MV-4-11 (cell line): Measurements from ENCODE around the gene GDA.
"Not testable (repeated sequence)": the region's sequence is repeated elsewhere in the genome, so short reads cannot be mapped to it uniquely, and the experiment has no call there.

Experiments used
- DNase-seq: peaks from one replicate; lab custom pipeline; 2025; lab: John Stamatoyannopoulos, UW

The GDA gene

DNA sequence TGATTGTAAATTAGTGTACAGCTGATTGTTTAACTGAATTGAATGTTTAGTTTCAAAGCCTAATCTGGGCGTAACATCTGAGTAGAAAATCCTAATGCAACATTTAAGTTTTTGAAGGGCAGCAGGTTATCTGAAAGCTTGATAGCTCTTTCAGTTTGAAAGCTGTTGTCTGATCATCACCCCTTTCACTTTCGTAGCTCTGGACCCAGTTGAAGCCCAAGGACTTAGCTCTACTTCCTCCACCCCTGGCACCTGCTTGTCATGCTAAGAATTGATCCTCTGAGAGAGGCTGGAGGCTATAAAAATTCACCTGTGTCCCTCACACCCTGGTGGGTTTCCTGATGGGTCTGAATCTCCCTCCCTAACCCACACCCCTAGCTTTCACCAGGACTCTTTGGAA lies 129.7 kb downstream of the GDA start:
- no peak for DNase-seq

DNA sequence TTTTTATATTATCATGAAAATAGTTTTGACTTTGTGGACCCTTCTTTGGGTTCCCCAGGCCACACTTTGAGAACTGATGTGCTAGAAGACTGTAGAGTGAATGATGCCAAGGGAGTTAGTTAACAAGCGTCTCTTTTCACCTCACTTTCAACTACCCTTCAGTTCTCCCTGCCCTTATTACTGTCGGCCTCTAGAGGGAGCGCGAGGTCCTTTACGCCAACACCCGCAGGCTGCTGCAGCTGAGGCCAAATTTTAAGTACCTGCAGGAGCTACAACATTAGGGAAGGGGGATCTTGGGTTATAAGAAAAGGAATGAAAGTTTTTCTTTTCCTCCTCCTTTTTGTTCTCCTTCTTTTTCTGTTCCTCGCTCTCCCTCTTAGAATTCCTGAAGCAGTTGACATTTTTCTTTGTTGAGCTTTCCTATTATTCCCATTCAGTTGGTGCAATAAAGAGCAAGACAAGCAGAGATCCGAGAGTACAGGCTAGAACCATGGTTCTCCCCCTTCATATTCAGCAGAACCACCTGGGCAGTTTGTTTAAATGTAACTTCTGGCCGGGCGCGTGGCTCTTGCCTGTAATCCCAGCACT lies 131.8 kb downstream of the GDA start:
- DNase-seq = peak; percentile 47

DNA sequence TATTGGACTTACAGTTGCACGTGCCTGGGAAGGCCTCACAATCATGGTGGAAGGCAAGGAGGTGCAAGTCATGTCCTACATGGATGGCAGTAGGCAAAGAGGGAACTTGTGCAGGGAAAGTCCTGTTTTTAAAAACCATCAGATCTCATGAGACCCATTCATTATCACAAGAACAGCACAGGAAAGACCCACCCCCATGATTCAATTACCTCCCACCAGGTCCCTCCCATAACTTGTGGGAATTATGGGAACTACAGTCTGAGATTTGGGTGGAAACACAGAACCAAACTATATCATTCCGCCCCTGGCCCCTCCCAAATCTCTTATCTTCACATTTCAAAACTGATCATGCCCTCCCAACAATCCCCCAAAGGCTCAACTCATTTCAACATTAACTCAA lies 140.2 kb downstream of the GDA start:
- no peak for DNase-seq

GRCh38 chr9:72290311-72290710 lies 141.1 kb downstream of the GDA start:
- no peak for DNase-seq

DNA sequence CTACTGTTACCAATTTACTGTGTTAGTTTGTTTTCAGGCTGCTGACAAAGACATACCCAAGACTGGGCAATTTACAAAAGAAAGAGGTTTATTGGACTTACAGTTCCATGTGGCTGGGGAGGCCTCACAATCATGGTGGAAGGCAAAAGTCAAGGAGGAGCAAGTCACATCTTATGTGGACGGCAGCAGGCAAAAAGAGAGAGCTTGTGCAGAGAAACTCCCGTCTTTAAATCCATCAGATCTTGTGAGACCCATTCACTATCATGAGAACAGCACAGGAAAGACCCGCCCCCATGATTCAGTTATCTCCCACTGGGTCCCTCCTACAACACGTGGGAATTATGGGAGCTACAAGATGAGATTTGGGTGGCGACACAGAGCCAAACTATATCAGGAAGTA lies 142.3 kb downstream of the GDA start:
- not testable (repeated sequence) for DNase-seq

- DNase-seq = peak; percentile 56
Measured at GRCh38 chr9:72292256-72292682, 143.0 kb downstream of the GDA start.

GRCh38 chr9:72292874-72293607 lies 143.8 kb downstream of the GDA start:
- DNase-seq = peak; percentile 94

GRCh38 chr9:72294936-72295335 lies 145.7 kb downstream of the GDA start:
- DNase-seq = no peak

DNA sequence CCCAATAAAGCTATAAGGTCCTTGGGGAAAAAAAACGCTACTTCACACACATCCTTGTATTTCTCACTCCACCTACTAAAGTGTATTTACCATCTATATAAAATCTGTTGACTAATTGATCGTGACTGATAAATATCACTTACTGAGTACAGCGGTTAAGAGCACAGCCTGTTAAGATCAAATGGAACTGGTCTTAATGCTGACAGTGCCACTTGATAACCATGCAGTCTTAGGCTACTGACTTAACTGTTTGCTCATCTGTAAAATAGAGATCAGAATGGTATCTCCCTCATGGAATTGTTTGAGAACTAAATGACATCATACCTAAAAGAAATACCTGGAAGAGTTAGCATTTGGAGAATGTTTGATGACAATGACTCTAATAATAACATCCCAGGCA lies 148.3 kb downstream of the GDA start:
- no peak for DNase-seq

DNA sequence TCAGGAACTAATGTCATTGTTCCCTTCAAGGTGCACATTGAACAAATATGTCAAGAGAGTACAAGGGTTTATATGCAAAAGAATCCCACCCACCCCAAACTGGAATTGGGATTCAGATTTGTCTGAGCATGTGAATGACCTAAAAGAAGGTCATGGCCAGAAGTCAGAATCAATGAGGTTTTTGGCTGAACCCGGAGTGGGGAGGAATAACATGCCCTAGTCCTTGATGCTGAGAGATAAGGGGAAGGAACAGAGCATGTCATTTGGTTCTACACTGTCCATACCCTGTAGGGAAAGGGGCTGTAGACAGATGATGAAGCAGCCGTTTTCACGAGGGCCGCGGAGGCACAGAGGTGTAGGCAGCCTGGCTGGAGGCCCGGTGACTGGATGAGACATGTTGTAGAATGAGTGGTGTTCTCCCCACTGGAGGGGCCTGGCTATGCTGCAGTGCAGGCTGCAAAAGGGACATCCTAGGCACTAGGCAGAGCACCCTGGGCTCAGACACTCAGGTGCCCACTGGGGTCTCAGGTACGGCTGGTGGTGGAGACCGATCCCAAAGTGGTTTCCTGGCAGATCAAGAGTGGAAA lies 149.9 kb downstream of the GDA start:
- DNase-seq = no peak

DNA sequence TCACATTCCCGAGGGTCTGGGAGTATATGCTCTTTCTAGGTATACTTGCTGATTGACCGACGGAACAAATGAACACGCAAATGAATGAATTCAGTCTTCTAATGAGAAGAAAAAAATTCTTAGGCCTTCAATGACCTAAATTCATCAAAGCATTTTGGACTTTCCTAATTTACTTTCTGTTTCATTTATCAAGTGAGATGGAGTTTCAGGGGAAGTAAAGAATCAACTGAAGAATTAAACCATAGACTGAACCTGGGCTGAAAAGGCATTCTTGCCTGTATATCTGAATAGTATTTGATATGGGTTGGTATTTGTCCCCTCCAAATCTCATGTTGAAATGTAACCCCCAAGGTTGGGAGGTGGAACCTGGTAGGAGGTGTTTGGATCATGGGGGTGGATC lies 151.6 kb downstream of the GDA start:
- DNase-seq = peak; percentile 18
